ENCODE results near the gene TANC1.

The TANC1 gene

DNA sequence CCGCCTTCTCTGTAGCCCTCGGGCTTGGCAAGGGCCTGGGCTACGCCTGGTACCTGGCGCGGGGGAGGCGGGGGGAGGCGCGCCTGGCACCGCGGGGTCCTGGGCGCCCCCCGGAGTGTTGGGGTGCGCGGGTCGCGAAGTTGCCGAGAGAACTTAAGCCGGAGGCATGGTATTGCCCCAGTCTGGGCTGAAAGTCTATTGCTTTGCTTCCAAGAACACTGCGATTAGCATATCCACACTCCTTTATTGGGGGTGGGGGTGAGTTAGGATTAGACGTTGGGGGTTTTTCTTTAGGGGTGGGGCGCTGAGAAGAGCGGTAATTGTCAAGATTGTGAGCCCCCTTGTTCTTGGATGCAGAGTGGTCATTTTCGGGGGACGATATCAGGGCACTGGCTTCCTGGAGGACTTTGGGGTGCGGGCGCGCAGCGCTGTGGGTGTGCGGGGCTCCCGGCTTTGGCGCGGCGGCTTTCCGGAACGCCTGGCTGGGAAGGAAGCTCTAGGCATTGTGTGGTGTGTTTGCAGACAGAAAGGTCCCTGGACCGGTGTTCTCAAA, 798 bp downstream of the TANC1 start:
- FAIRE-seq (no peak), DNase-seq (ENCODE audit: insufficient read length, low spot score) (no peak)
- no peak for TF ChIP-seq POLR2A (IDR thresholded peaks at IDR 0.05; ENCODE audit: low read depth, low read length)

DNA sequence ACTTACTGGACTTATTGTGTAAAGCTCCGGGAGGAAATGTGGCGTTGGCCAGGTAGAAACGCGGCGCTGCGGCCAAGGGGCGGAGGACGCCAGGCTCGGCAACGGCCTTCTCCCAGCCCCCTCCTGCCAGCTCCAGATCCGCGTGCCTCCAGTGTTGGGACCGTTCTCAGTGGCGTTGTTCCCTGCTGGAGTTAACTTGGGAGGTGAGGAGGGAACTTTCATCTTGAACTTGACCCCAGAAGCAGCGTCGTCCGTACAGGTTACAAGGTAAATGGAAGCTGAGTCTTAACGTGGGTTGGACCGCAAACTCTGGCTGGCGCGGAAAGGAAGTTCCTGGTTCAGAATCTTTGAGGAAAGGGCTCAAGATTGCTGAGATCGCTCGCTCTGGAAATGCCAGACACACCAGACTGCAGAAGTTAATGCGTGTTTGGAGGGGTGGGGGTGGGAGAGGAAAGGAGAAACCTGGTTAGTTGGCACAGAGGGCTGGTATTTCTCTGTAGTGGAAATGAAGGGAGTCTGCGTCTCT, 1.3 kb downstream of the TANC1 start:
- TF ChIP-seq POLR2A (IDR thresholded peaks at IDR 0.05; ENCODE audit: low read depth, low read length) = no peak
- FAIRE-seq (no peak), DNase-seq (ENCODE audit: insufficient read length, low spot score) (no peak)

- no peak for DNase-seq (ENCODE audit: insufficient read length, low spot score)
- peak; percentile 81 for FAIRE-seq
- TF ChIP-seq POLR2A (IDR thresholded peaks at IDR 0.05; ENCODE audit: low read depth, low read length) = no peak
Observed at GRCh38 chr2:158970241-158970751, 1.9 kb downstream of the TANC1 start.

- DNase-seq (ENCODE audit: insufficient read length, low spot score) = no peak
- no peak for FAIRE-seq
- no peak for TF ChIP-seq POLR2A (IDR thresholded peaks at IDR 0.05; ENCODE audit: low read depth, low read length)
Observed at GRCh38 chr2:158973116-158973956, 4.9 kb downstream of the TANC1 start.

- DNase-seq (ENCODE audit: insufficient read length, low spot score) (no peak), FAIRE-seq (no peak)
- TF ChIP-seq POLR2A (IDR thresholded peaks at IDR 0.05; ENCODE audit: low read depth, low read length) = no peak
Observed at GRCh38 chr2:158975271-158975921, 7.0 kb downstream of the TANC1 start.

- FAIRE-seq (no peak), DNase-seq (ENCODE audit: insufficient read length, low spot score) (no peak)
- no peak for TF ChIP-seq POLR2A (IDR thresholded peaks at IDR 0.05; ENCODE audit: low read depth, low read length)
Observed at GRCh38 chr2:158979772-158980171, 11.3 kb downstream of the TANC1 start.

- DNase-seq (ENCODE audit: insufficient read length, low spot score) (no peak), FAIRE-seq (no peak)
- TF ChIP-seq POLR2A (IDR thresholded peaks at IDR 0.05; ENCODE audit: low read depth, low read length) = no peak
Observed at GRCh38 chr2:158984604-158985135, 16.2 kb downstream of the TANC1 start.

DNA sequence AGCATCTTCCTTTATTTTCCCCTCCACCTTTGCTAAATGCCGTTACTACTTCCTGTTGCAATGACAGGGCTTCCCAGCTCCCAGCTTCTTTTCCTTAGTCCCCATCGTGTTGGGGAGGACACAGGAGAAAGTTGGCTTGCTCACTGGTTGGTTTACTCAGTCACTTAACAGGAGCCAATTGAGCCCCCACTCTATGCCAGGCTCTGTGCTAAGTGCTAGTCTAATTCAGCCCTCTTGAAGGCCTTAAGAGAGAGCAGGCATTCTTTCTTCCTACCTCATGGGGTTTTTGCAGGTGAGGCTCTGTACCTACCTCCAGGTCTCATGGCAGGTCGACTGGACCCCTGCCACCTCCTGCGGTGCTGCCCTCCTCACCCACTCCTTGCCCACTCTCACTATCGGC, 20.1 kb downstream of the TANC1 start:
- no peak for FAIRE-seq
- no peak for DNase-seq (ENCODE audit: insufficient read length, low spot score)
- TF ChIP-seq POLR2A (IDR thresholded peaks at IDR 0.05; ENCODE audit: low read depth, low read length) = no peak

- TF ChIP-seq POLR2A (IDR thresholded peaks at IDR 0.05; ENCODE audit: low read depth, low read length) = no peak
- no peak for FAIRE-seq
- DNase-seq (ENCODE audit: insufficient read length, low spot score) = no peak
Observed at GRCh38 chr2:158989165-158989564, 20.7 kb downstream of the TANC1 start.

DNA sequence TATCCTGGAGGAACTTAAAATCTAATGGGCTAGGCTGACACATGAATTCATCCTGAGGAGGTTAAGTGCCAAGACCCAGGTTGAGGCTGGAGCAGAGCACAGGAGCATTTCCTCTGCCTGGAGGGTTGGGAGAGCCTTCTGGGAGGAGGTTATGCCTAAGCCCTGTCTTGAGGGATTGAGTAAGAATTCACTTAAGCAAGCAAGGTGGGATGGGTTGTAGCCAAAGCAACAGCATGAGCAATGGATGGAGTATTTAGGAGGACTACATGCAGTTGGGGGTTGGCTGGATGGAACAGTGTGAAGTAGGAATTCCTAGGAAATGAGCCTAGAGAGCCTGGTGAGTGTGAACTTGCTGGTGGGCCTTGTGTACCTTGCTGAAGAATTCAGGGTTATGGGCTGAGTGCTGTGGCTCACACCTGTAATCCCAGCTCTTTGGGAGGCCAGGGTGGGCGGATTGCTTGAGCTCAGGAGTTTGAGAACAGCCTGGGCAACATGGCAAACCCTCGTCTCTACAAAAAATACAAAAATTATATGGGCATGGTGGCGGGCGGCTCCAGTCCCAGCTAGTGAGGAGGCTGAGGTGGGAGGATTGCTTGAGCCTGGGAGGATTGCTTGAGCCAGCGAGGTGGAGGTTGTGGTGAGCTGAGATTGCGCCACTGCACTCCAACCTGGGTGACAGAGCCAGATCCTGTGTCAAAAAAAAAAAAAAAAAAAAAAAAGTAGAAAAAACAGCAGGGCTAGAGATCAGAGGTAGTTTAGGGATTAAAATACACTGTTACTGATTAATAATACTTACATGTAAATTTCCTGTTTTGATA, 22.2 kb downstream of the TANC1 start:
- FAIRE-seq (peak; percentile 98), DNase-seq (ENCODE audit: insufficient read length, low spot score) (peak; percentile 78)
- no peak for TF ChIP-seq POLR2A (IDR thresholded peaks at IDR 0.05; ENCODE audit: low read depth, low read length)

GRCh38 chr2:158993030-158993429, 24.6 kb downstream of the TANC1 start:
- no peak for FAIRE-seq
- DNase-seq (ENCODE audit: insufficient read length, low spot score) = no peak
- TF ChIP-seq POLR2A (IDR thresholded peaks at IDR 0.05; ENCODE audit: low read depth, low read length) = no peak

DNA sequence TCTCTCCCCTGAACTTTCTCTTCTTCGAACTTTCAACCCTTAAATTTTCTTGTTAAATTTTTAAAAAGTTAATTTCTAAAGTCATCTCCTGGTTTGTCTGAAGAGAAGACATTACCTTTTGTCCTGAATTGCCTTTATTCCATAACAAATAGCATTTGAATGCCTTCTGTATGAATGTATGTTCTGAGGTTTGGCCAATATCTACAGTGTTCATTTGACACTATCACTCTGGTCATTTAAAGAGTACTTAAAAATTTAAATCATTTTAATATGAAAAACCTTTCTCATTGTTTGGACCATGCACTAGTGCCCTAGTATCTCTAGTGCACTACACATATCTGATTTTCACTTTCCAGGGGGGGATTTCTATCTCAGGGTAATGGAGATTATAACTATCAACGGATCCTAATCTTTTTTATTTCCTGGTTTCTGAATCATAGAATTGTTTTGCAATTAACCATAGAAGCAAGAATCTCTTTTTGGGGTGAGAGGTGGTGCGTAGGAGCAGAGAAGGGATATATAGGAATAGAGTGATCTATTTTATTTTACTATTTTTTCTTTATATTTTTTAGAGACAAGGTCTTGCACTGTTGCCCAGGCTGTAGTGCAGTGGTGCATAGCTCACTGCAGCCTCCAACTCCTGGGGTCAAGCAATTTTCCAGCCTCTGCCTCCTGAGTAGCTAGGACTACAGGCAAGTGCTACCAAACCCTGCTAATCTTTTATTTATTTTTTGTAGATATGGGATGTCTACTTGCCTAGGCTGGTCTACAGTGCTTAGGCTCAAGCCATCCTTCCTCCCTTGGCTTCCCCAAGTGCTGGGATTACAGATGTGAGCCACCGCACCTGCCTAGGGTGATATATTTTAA, 25.5 kb downstream of the TANC1 start:
- TF ChIP-seq POLR2A (IDR thresholded peaks at IDR 0.05; ENCODE audit: low read depth, low read length) = no peak
- DNase-seq (ENCODE audit: insufficient read length, low spot score) (no peak), FAIRE-seq (no peak)
